OCI-LY1 (cell line): ENCODE data around the gene WRNIP1.

Source experiments
- EZH2 ChIP-seq: fragments of 200-600 bp; sonication (generic), shearing (Covaris generic); IDR thresholded peaks from 2 replicates; pipeline ENCODE4 v1.8.0; 2017; ENCODE audit warnings: borderline replicate concordance, mixed run types, mild to moderate bottlenecking, antibody characterized with exemption, low read length, moderate library complexity, mixed read lengths
- TF ChIP-seq, protein P1 (sequence below): fragments of 200-600 bp; sonication (generic), shearing (Covaris generic); IDR thresholded peaks from 2 replicates; pipeline ENCODE4 v1.5.1; 2017; ENCODE audit warnings: mild to moderate bottlenecking, antibody characterized with exemption, low read length, moderate library complexity, mixed read lengths

DNA sequence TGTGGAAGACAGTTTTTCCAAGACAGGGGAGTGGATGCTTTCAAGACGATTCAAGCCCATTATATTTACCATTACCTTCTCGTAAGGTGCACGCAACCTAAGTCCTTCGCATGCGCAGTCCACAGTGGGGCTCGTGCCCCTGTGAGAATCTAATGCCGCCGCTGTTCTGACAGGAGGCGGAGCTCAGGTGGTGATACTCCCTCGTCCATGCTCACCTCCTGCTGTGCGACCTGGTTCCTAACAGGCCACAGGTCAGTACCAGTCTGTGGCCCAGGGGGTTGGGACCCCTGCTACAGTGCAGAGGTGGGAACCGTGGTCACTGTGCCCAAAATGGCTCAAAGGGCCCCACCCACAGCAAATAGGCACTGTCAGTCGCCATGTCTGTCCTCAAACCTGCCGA lies 39.8 kb downstream of the WRNIP1 start:
- TF ChIP-seq, protein P1, sequence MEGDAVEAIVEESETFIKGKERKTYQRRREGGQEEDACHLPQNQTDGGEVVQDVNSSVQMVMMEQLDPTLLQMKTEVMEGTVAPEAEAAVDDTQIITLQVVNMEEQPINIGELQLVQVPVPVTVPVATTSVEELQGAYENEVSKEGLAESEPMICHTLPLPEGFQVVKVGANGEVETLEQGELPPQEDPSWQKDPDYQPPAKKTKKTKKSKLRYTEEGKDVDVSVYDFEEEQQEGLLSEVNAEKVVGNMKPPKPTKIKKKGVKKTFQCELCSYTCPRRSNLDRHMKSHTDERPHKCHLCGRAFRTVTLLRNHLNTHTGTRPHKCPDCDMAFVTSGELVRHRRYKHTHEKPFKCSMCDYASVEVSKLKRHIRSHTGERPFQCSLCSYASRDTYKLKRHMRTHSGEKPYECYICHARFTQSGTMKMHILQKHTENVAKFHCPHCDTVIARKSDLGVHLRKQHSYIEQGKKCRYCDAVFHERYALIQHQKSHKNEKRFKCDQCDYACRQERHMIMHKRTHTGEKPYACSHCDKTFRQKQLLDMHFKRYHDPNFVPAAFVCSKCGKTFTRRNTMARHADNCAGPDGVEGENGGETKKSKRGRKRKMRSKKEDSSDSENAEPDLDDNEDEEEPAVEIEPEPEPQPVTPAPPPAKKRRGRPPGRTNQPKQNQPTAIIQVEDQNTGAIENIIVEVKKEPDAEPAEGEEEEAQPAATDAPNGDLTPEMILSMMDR, result no peak
- no peak for TF ChIP-seq EZH2
